ENCODE data around the gene SEMA3E.

DNA sequence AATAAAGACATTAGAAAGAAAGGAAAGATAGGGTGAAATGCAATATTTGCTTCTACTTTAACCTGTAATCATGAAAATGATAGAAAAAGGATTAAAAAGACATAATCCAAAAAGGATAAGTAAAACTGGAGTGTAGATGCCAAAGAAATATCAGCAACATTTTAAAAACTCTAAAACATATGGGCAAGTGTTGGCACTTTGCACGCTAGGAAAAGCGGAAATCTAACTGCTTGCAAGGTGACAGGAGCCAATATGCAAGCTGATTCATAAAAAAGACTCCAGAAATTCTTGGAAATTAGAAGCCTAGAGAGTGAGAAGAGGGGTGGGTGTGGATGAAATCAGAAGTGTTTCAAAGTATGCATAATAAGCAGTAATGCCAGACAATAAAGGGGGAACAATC lies 161.1 kb downstream of the SEMA3E start:
- TF ChIP-seq CTCF (conservative IDR thresholded peaks at IDR 0.05 in 1 of 2, IDR thresholded peaks at IDR 0.05 in 1 of 2; ENCODE audit: extremely low read depth in 1 of 2, insufficient read depth in 1 of 2, low read depth in 1 of 2, low read length in 2 of 2): no peak
- no peak for TF ChIP-seq EZH2 (IDR thresholded peaks at IDR 0.05; ENCODE audit: borderline replicate concordance, low read length)
